Fibroblast of mammary gland (primary cell): Measurements from ENCODE around the gene BAZ1B.
"Not testable (repeated sequence)": the region's sequence is repeated elsewhere in the genome, so short reads cannot be mapped to it uniquely, and the experiment has no call there.

Experiments used
- DNase-seq: peaks from one replicate; pipeline ENCODE4 v3.0.0-alpha.2; 2010; ENCODE audit warnings: low read depth
- H3K4me3 ChIP-seq: 2 replicates; pipeline ENCODE4 v1.5.1; 2011; ENCODE audit warnings: low read depth, mild to moderate bottlenecking, low read length, moderate library complexity; ENCODE audit not compliant: control insufficient read depth
- CTCF ChIP-seq: conservative IDR thresholded peaks from 2 replicates; pipeline ENCODE4 v1.5.1; 2011; ENCODE audit warnings: low read depth, low read length, inconsistent platforms; ENCODE audit not compliant: control insufficient read depth, insufficient read depth

Gene BAZ1B

GRCh38 chr7:73496626-73497025 is 25.5 kb downstream of the BAZ1B start:
- DNase-seq = no peak
- no peak overlapping the region for H3K4me3 ChIP-seq
- no peak for TF ChIP-seq CTCF

- not testable (repeated sequence) for H3K4me3 ChIP-seq, DNase-seq
These were observed 26.6 kb downstream of the BAZ1B start for GRCh38 chr7:73495507-73495906.

GRCh38 chr7:73489976-73490375 is 32.1 kb downstream of the BAZ1B start:
- no peak for TF ChIP-seq CTCF
- DNase-seq = no peak
- H3K4me3 ChIP-seq = no peak overlapping the region

- H3K4me3 ChIP-seq = no peak overlapping the region
- TF ChIP-seq CTCF = no peak
- peak; percentile 5 for DNase-seq
These were observed 34.6 kb downstream of the BAZ1B start for GRCh38 chr7:73487486-73487885.

- TF ChIP-seq CTCF = no peak
- no peak overlapping the region for H3K4me3 ChIP-seq
These were observed 38.9 kb downstream of the BAZ1B start for GRCh38 chr7:73483171-73483570.

GRCh38 chr7:73482746-73483145 is 39.3 kb downstream of the BAZ1B start:
- no peak overlapping the region for H3K4me3 ChIP-seq
- TF ChIP-seq CTCF = no peak
- no peak for DNase-seq

More at GRCh38 chr7:73483171-73483570, 38.9 kb downstream of the BAZ1B start:
- DNase-seq = no peak

GRCh38 chr7:73481521-73481920 is 40.6 kb downstream of the BAZ1B start:
- H3K4me3 ChIP-seq, DNase-seq: not testable (repeated sequence)

GRCh38 chr7:73478549-73478948 is 43.5 kb downstream of the BAZ1B start:
- no peak for TF ChIP-seq CTCF
- DNase-seq = no peak
- H3K4me3 ChIP-seq = no peak overlapping the region
